ENCODE data around the gene PMS2.

DNA sequence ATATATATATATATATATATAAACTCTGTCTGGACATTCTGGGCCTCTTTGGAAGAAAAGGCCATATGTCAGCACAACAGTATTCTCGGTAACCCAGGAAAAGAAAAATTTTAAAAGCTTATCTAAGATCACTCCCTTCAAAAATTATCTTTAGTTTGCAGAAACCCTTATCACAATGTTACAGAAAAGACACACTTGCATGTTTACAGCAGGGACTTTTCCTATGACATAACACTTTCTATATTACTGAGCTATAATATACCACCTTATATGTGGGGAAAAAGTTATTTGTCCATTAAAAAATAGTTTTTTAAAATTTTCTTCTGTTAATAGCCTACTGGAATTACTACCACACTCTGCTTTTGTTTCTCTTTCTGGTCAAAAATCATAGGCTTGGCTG, 47.8 kb upstream of the PMS2 start:
- TF ChIP-seq, protein P1, sequence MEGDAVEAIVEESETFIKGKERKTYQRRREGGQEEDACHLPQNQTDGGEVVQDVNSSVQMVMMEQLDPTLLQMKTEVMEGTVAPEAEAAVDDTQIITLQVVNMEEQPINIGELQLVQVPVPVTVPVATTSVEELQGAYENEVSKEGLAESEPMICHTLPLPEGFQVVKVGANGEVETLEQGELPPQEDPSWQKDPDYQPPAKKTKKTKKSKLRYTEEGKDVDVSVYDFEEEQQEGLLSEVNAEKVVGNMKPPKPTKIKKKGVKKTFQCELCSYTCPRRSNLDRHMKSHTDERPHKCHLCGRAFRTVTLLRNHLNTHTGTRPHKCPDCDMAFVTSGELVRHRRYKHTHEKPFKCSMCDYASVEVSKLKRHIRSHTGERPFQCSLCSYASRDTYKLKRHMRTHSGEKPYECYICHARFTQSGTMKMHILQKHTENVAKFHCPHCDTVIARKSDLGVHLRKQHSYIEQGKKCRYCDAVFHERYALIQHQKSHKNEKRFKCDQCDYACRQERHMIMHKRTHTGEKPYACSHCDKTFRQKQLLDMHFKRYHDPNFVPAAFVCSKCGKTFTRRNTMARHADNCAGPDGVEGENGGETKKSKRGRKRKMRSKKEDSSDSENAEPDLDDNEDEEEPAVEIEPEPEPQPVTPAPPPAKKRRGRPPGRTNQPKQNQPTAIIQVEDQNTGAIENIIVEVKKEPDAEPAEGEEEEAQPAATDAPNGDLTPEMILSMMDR (IDR thresholded peaks at IDR 0.05) = no peak
- TF ChIP-seq EP300 (IDR thresholded peaks at IDR 0.05) (no peak), PHF8 (IDR thresholded peaks at IDR 0.05; ENCODE audit: borderline replicate concordance, low read depth) (no peak), HOXA7 (CRISPR knock-in tag; IDR thresholded peaks at IDR 0.05) (no peak), EHMT2 (IDR thresholded peaks at IDR 0.05; ENCODE audit: low read depth) (no peak), POLR2A (IDR thresholded peaks at IDR 0.05; ENCODE audit: low read length) (no peak), HDAC2 (IDR thresholded peaks at IDR 0.05) (no peak), RFX5 (IDR thresholded peaks at IDR 0.05) (no peak), CBX8 (IDR thresholded peaks at IDR 0.05) (no peak), RAD21 (conservative IDR thresholded peaks at IDR 0.05 in 1 of 2, IDR thresholded peaks at IDR 0.05 in 1 of 2) (no peak), MAFK (IDR thresholded peaks at IDR 0.05; ENCODE audit: partially characterized antibody) (no peak)
- TF ChIP-seq, protein P2, sequence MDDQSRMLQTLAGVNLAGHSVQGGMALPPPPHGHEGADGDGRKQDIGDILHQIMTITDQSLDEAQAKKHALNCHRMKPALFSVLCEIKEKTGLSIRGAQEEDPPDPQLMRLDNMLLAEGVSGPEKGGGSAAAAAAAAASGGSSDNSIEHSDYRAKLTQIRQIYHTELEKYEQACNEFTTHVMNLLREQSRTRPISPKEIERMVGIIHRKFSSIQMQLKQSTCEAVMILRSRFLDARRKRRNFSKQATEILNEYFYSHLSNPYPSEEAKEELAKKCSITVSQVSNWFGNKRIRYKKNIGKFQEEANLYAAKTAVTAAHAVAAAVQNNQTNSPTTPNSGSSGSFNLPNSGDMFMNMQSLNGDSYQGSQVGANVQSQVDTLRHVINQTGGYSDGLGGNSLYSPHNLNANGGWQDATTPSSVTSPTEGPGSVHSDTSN (IDR thresholded peaks at IDR 0.05) = no peak

Measured in A549 (cell line).